OCI-LY3 (cell line): ENCODE results near the gene NUDT19.

ENCODE experiments used
- CTCF ChIP-seq: fragments of 200-600, 300-600 bp; sonication (generic); IDR thresholded peaks from 2 replicates; pipeline ENCODE4 v1.5.1; 2014; ENCODE audit warnings: antibody characterized with exemption, low read length, low read depth
- EZH2phosphoT487 ChIP-seq: fragments of 200-600 bp; shearing (Covaris generic); IDR thresholded peaks from 2 replicates; pipeline ENCODE4 v1.6.1; 2018; ENCODE audit warnings: antibody characterized with exemption, mixed run types, low read depth

GRCh38 chr19:32691952-32692726 is 518 bp downstream of the NUDT19 start:
- TF ChIP-seq CTCF (no peak), EZH2phosphoT487 (no peak)
